DMS 273 treated with DMSO at 0.1 percent for 48 hours (cell line): ENCODE measurements around the gene GABRB3.

Experiments
- DNase-seq: peaks from one replicate; lab custom pipeline; 2025; lab: John Stamatoyannopoulos, UW

The GABRB3 gene

GRCh38 chr15:26628879-26629529 is 143.9 kb downstream of the GABRB3 start:
- no peak for DNase-seq

- DNase-seq: no peak
Observed at GRCh38 chr15:26628071-26628470, 144.8 kb downstream of the GABRB3 start.

DNA sequence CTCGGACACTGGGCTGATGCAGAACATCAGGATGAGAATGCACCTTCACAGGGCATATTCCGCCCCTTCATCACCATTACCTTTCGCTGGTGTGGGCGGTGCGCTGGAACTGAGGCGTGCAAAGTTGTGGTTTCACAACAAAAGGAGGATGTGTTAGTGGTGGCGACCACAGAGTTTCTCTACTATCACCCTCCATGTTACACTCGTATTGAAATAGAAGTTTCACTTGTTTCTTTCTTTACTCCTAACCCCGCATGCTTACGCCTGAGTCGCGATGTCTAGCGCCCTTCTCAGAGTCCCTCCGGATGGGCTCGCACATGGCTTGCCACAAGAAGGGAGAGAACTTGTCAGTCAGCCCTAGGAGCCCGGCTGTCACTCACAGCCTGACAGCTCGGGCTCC is 148.7 kb downstream of the GABRB3 start:
- DNase-seq: no peak

GRCh38 chr15:26623071-26623470 is 149.8 kb downstream of the GABRB3 start:
- DNase-seq: no peak

GRCh38 chr15:26621816-26622215 is 151.1 kb downstream of the GABRB3 start:
- no peak for DNase-seq

- DNase-seq: no peak
Observed at GRCh38 chr15:26620528-26621458, 152.1 kb downstream of the GABRB3 start.

- DNase-seq: no peak
Observed at GRCh38 chr15:26615927-26616302, 157.0 kb downstream of the GABRB3 start.

GRCh38 chr15:26615188-26615926 is 157.5 kb downstream of the GABRB3 start:
- DNase-seq: no peak

DNA sequence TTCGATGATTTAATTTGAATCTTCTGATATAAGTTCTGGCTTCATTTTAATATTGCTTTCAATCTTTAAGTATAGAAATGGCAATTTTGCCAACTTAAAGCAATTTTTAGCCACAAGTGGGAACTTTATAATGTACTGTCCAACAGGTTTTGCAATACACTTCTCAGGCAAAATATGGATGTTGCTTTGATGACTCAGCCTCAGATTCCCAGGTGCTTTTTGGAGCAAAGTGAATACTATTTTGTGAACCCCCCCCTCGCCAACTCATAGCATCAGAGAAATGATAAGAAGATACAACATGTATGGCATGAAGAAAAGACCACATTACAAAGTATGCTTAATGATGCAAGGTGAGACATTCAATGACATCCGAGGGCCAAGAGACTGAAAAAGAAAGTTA is 158.1 kb downstream of the GABRB3 start:
- DNase-seq: no peak

DNA sequence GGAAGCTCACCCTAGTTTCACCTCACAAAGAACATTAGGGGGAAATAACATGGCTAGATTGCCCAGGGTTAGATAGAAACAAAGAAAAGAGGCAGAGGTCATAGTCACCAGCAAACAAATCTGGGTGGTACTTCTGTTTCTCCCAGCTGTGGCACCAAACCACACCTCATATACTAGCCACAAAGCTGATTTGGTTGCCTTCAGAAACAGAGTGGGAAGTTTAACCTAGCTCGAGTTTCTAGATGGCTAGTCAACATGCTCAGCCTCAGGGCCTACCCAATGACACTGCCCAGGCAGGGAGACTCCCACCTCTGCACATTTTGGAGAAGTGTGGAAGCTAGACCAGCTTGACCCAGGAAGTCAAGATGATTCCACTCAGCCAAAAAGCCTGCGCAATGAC is 174.2 kb downstream of the GABRB3 start:
- DNase-seq: no peak

DNA sequence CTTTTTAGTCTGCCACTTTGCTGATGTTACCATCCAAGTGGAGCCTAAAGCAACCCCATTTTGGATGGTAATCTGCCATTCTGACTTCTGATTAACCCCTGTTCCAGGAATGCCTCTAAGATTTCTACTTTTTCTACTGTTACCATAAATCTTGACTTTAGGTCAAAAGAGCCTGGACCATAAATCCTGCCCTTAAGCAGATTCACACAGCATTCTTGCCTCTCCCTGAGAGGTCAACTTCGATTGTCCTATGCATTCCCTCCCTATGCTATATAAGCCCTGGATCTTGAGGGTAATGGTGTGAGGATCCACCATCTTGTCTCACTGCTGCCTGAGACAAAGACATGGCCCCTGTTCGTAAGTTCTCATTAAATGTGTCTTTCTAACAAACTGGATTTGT is 177.3 kb downstream of the GABRB3 start:
- DNase-seq: no peak

DNA sequence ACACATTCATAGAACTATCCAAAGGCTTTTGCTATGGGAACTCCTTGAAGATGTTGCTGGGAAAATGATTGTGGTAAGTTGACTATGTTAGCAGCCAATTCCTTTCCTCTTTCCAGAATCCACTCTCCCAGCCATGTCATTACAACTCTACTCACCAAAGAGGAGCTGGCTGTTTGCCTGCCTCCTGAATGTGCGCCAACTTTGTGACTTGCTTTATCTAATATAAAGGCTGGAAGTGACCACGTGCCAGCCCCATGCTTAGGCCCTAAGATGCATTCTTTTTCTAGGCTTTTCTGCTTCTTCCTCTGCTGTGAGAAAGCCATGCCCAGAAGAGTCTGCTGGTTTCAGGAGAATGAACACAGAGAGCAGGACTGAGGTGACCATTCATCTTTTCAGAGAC is 182.2 kb downstream of the GABRB3 start:
- no peak for DNase-seq

- DNase-seq: no peak
Observed at GRCh38 chr15:26582840-26583239, 190.0 kb downstream of the GABRB3 start.

GRCh38 chr15:26580943-26581342 is 191.9 kb downstream of the GABRB3 start:
- no peak for DNase-seq

DNA sequence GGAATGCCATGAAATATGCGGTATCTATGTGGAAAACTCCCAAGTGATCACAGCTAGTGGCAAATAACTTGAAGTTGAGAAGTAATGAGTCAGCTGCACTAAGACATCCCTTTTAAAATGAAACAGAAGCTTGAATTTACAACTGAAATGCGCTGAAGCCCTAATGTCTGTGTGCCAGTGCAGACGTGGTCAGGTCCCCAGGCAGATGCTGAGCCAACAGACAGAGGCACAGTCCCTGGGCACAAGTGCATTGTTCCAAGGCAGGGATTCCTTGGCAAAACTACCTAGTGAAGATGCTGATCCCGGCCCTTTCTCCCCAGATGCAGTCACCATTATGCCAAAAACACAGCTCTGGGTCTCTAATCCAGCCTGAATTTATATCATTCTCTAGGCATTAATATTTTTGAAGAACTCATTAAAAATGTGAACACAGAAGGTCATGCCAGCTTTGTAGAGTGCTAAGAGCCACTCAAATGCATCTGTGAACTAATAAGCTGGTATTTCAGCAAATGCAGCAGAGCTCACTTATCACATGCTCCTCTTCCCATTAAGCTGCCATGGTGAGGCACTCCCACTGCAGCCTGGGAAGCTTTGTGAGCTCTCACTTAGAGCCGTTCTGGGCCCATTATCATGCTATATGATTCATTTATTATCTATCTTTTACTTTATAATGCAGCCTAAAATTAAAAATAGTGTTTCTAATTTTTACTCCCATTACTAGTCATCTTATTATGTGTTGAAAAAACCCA is 200.1 kb downstream of the GABRB3 start:
- no peak for DNase-seq

- DNase-seq: no peak
Observed at GRCh38 chr15:26571346-26571745, 201.5 kb downstream of the GABRB3 start.

GRCh38 chr15:26565542-26565941 is 207.3 kb downstream of the GABRB3 start:
- DNase-seq: no peak

GRCh38 chr15:26564361-26564760 is 208.5 kb downstream of the GABRB3 start:
- no peak for DNase-seq

DNA sequence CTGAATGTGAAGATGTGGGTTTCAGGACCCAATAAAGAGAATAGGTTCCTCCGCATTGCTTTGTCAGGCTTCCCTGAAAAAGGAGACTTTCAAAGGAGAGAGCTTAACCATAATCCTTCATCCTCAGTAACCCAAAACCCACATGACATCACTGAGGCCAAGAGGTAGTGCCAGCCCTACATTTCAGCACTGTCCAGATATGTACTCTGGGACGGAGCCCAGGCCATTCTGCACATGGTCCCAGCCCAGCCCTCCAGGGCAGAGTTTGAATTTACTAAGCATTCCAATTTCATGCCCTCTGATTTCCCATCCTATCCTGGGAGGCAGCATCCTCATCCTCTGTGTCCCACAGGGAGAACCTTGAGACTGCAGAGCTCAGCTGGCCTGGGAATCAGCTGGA is 210.5 kb downstream of the GABRB3 start:
- no peak for DNase-seq

- DNase-seq: no peak
Observed at GRCh38 chr15:26561896-26562295, 211.0 kb downstream of the GABRB3 start.

DNA sequence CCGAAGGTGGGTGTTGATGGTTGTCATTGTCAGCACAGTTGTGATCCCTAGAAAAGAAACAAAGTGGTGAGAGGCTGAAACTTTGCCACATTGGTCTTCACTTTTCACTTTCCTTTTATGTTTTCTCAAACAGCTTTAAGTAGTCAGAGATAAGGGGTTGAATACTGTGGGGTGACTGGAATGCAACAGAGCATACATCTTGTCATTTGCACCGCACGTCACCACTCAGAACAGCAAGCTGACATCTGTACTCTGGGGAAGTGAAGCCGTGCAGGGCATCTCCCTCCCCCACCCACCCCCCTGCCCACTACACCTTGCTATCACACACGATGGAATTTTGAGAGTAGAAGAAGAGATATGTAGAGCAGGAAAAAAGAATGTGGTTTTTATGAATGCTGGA is 211.7 kb downstream of the GABRB3 start:
- no peak for DNase-seq

DNA sequence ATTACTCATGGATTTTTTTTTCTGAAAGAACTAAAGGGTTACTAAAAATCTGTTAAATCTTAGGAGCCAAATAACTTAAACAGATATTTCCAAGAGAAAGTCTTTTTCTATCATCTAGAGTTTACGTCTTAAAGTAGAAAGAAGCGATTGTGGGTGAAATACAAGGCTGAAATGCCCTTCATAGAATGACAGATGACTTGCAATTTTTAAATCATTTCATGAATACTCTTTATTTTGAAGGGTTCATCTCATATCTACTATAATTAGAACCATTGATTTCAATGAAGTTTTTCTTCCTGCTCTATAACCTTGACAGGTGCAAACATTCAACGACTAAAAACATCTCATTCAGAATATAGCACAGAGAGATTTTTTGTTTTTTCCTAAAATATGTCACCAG is 217.0 kb downstream of the GABRB3 start:
- DNase-seq: no peak
